HCT116 (cell line): Measurements from ENCODE around the gene TTC33.

Experiments
- CEBPB ChIP-seq: IDR thresholded peaks from 2 replicates; pipeline ENCODE4 v1.6.1; 2012; ENCODE audit warnings: low read depth
- FOSL1 ChIP-seq: IDR thresholded peaks from 2 replicates; pipeline ENCODE4 v1.6.1; 2012; ENCODE audit warnings: low read depth
- JUND ChIP-seq: IDR thresholded peaks from 2 replicates; pipeline ENCODE4 v1.6.1; 2012
- POLR2A ChIP-seq: IDR thresholded peaks from 2 replicates; pipeline ENCODE4 v1.7.0; 2011; ENCODE audit warnings: borderline replicate concordance; ENCODE audit not compliant: insufficient read depth, insufficient read length; ENCODE audit errors: extremely low read depth
- POLR2AphosphoS5 ChIP-seq: IDR thresholded peaks from 2 replicates; pipeline ENCODE4 v1.6.1; 2011; ENCODE audit warnings: mild to moderate bottlenecking, low read depth, low read length, moderate library complexity
- SIN3A ChIP-seq: IDR thresholded peaks from 2 replicates; pipeline ENCODE4 v1.6.1; 2012; ENCODE audit warnings: low read depth
- SP1 ChIP-seq: IDR thresholded peaks from 2 replicates; pipeline ENCODE4 v1.6.1; 2012; ENCODE audit warnings: low read depth
- ZNF274 ChIP-seq: fragments of 200-500 bp; sonication (Bioruptor generic); IDR thresholded peaks from 2 replicates; pipeline ENCODE4 v1.6.1; 2014; ENCODE audit warnings: mild to moderate bottlenecking, low read depth, low read length, inconsistent platforms
- TF ChIP-seq, protein P1 (sequence below), 3 experiments: fragments of 200-600 bp in 1 of 3; sonication (generic) in 1 of 3; IDR thresholded peaks in 2 of 3; conservative IDR thresholded peaks in 1 of 3; 2 replicates each; pipeline ENCODE4 v1.5.1; 2012 to 2017; ENCODE audit warnings: low read depth in 2 of 3, low read length in 2 of 3, antibody characterized with exemption in 1 of 3, borderline replicate concordance in 1 of 3, control low read depth in 1 of 3, mild to moderate bottlenecking in 1 of 3, mixed read lengths in 1 of 3, mixed run types in 1 of 3, moderate library complexity in 1 of 3; ENCODE audit not compliant: insufficient read depth in 1 of 3
- TF ChIP-seq, protein P2 (sequence below): IDR thresholded peaks from 2 replicates; pipeline ENCODE4 v1.6.1; 2012
- TF ChIP-seq, protein P3 (sequence below): IDR thresholded peaks from 2 replicates; pipeline ENCODE4 v1.6.1; 2012
- TF ChIP-seq, protein P4 (sequence below): IDR thresholded peaks from 2 replicates; pipeline ENCODE4 v1.6.1; 2011; ENCODE audit warnings: mild to moderate bottlenecking, low read length, moderate library complexity; ENCODE audit not compliant: insufficient replicate concordance; ENCODE audit errors: extremely low read depth

DNA sequence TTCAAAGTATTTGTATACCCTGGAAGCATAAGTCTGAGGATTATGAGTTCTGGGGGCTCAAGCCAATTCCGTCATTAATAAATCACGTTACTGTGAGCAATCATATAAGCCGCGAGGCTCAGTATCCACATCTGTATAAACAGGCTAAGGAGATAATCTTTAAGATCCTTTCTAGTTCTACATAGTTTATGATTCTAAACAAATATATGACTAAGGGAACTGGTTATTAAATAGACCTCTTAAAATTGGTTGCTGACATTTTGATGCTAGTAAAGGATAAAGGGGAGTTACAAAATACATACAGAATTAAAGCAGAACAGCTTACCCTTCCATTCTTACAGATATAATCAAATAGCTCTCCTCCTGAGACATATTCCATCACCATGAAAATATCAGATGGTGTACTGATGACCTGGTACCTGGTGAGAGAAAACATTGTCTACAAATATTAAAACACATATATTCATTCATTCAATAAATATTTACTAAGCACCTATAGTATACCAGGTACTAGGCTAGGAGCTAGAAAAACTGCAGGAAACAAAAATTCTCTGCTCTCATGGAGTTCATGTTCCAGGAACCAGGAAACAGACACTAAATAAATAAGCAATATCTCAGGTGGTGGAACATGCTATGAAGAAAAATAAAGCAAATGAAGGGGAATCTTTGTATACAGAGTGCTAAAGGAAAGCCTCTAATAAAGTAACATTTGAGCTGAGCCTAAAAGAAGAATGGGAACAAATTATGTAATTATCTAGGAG lies 19.5 kb upstream of the TTC33 start:
- TF ChIP-seq SP1 (no peak), POLR2A (no peak), POLR2AphosphoS5 (no peak), CEBPB (no peak), JUND (no peak), FOSL1 (no peak), ZNF274 (no peak), SIN3A (no peak)
- TF ChIP-seq, protein P1, sequence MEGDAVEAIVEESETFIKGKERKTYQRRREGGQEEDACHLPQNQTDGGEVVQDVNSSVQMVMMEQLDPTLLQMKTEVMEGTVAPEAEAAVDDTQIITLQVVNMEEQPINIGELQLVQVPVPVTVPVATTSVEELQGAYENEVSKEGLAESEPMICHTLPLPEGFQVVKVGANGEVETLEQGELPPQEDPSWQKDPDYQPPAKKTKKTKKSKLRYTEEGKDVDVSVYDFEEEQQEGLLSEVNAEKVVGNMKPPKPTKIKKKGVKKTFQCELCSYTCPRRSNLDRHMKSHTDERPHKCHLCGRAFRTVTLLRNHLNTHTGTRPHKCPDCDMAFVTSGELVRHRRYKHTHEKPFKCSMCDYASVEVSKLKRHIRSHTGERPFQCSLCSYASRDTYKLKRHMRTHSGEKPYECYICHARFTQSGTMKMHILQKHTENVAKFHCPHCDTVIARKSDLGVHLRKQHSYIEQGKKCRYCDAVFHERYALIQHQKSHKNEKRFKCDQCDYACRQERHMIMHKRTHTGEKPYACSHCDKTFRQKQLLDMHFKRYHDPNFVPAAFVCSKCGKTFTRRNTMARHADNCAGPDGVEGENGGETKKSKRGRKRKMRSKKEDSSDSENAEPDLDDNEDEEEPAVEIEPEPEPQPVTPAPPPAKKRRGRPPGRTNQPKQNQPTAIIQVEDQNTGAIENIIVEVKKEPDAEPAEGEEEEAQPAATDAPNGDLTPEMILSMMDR (IDR thresholded peaks at IDR 0.05 in 2 of 3, conservative IDR thresholded peaks at IDR 0.05 in 1 of 3; ENCODE audit: borderline replicate concordance in 1 of 3, insufficient read depth in 1 of 3, low read depth in 2 of 3, low read length in 2 of 3) = no peak
- TF ChIP-seq, protein P2, sequence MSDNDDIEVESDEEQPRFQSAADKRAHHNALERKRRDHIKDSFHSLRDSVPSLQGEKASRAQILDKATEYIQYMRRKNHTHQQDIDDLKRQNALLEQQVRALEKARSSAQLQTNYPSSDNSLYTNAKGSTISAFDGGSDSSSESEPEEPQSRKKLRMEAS = no peak
- TF ChIP-seq, protein P3, sequence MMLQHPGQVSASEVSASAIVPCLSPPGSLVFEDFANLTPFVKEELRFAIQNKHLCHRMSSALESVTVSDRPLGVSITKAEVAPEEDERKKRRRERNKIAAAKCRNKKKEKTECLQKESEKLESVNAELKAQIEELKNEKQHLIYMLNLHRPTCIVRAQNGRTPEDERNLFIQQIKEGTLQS = no peak
- TF ChIP-seq, protein P4, sequence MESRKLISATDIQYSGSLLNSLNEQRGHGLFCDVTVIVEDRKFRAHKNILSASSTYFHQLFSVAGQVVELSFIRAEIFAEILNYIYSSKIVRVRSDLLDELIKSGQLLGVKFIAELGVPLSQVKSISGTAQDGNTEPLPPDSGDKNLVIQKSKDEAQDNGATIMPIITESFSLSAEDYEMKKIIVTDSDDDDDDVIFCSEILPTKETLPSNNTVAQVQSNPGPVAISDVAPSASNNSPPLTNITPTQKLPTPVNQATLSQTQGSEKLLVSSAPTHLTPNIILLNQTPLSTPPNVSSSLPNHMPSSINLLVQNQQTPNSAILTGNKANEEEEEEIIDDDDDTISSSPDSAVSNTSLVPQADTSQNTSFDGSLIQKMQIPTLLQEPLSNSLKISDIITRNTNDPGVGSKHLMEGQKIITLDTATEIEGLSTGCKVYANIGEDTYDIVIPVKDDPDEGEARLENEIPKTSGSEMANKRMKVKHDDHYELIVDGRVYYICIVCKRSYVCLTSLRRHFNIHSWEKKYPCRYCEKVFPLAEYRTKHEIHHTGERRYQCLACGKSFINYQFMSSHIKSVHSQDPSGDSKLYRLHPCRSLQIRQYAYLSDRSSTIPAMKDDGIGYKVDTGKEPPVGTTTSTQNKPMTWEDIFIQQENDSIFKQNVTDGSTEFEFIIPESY = no peak
